HG02840 (cell line): Measurements from ENCODE around the gene KRTCAP2.
"Not testable (repeated sequence)": the region's sequence is repeated elsewhere in the genome, so short reads cannot be mapped to it uniquely, and the experiment has no call there.

Experiments
- ATAC-seq: cut with Tn5 transposase; IDR thresholded peaks from one replicate; pipeline ENCODE4 v1.9.1; 2021; ENCODE audit warnings: mild to moderate bottlenecking, moderate library complexity, moderate number of reproducible peaks; ENCODE audit not compliant: unreplicated experiment, low FRiP score

The KRTCAP2 gene

GRCh38 chr1:155170806-155171205 lies 2.3 kb downstream of the KRTCAP2 start:
- no peak for ATAC-seq

- no peak for ATAC-seq
Observed at GRCh38 chr1:155170101-155170785, 2.9 kb downstream of the KRTCAP2 start.

- no peak for ATAC-seq
Observed at GRCh38 chr1:155169541-155169940, 3.6 kb downstream of the KRTCAP2 start.

- no peak for ATAC-seq
Observed at GRCh38 chr1:155168456-155169210, 4.5 kb downstream of the KRTCAP2 start.

GRCh38 chr1:155168105-155168445 lies 5.0 kb downstream of the KRTCAP2 start:
- ATAC-seq: not testable (repeated sequence)

GRCh38 chr1:155167166-155168104 lies 5.7 kb downstream of the KRTCAP2 start:
- ATAC-seq: no peak

- ATAC-seq: no peak
Observed at GRCh38 chr1:155166471-155167165, 6.5 kb downstream of the KRTCAP2 start.

GRCh38 chr1:155166051-155166470 lies 7.0 kb downstream of the KRTCAP2 start:
- ATAC-seq: no peak

GRCh38 chr1:155164625-155165024 lies 8.5 kb downstream of the KRTCAP2 start:
- not testable (repeated sequence) for ATAC-seq

GRCh38 chr1:155163785-155164184 lies 9.3 kb downstream of the KRTCAP2 start:
- not testable (repeated sequence) for ATAC-seq

- ATAC-seq: not testable (repeated sequence)
Observed at GRCh38 chr1:155162631-155163030, 10.5 kb downstream of the KRTCAP2 start.

GRCh38 chr1:155160128-155160527 lies 13.0 kb downstream of the KRTCAP2 start:
- no peak for ATAC-seq

GRCh38 chr1:155158991-155159390 lies 14.1 kb downstream of the KRTCAP2 start:
- no peak for ATAC-seq

- not testable (repeated sequence) for ATAC-seq
Observed at GRCh38 chr1:155155996-155156643, 17.0 kb downstream of the KRTCAP2 start.

- ATAC-seq: no peak
Observed at GRCh38 chr1:155145491-155145890, 27.6 kb downstream of the KRTCAP2 start.

- ATAC-seq: no peak
Observed at GRCh38 chr1:155141749-155142148, 31.4 kb downstream of the KRTCAP2 start.

- ATAC-seq: no peak
Observed at GRCh38 chr1:155140630-155140953, 32.5 kb downstream of the KRTCAP2 start.

GRCh38 chr1:155139895-155140629 lies 33.0 kb downstream of the KRTCAP2 start, which contains the start of gene DPM3:
DPM3 (minus strand) TSS chr1:155140531; CDS start chr1:155140240, 291 bp downstream.
- peak; percentile 49 for ATAC-seq
